ENCODE measurements around the gene SOS1.

The SOS1 gene

DNA sequence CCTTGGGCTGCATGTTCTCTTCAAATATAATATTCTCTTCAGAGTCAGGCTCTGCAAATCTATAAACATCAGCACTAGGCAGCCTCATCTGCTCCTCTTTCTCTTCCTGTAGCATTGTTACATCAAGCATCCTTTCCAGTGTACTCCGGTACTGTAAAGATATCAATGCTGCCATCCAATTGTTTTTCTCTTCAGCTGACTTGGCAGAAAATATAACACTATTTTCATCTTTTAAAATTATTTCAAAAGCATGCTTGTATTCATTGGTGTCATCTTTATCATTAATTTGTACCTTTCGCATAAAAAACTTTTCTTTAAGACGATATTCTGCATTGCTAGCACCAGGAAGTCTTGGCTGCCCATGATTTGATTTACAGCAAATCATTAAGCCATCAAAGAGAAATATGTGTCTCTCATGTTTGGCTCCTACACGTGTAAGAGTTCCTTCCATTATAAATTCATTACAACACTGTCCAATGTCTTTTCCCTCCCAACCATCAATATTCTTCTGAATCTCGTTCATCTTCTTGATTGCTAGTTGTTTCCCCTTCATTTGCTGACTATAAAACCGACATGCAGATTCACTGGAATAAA, 98.1 kb downstream of the SOS1 start:
- no peak for DNase-seq

GRCh38 chr2:39020383-39020782, 100.5 kb downstream of the SOS1 start:
- DNase-seq, result no peak

- DNase-seq, result no peak
Measured at GRCh38 chr2:39018638-39019037, 102.2 kb downstream of the SOS1 start.

DNA sequence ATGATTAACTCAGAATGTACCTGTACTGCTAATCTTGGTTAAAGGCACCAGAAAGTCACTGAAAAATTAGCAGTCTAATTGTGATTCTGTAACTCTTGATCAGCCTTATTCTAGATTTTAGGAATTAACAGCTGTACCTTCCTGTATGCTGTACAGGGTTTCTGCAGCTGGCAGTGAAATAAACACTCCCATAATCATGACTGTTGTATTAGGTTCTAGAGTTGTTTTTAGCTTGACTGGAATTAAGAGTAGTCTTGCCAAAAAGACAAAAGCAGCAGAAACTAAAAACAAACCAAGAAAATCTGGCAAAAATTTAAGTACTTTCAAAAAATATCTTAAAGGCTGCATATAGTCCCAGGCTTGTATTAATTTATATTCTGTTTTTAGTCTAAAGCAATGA, 103.5 kb downstream of the SOS1 start:
- DNase-seq, result no peak

DNA sequence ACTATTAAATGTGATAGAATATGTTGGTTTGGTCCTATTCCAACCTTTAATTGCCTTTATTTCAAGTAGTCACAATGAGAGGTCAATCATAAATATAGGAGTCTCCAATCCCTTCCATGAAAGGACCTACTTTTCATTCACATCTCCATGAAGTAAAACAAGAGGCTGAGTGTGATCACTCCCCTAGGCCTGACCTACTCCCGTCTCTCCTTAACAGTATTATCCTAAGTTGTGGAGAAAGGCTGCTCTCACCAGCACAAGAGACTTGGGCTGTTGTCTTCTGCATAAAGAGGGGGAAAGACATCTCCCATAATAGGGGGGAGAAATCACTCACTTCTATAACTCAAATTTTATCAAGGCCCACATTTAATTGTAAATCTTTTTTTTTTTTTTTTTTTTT, 105.4 kb downstream of the SOS1 start:
- no peak for DNase-seq

DNA sequence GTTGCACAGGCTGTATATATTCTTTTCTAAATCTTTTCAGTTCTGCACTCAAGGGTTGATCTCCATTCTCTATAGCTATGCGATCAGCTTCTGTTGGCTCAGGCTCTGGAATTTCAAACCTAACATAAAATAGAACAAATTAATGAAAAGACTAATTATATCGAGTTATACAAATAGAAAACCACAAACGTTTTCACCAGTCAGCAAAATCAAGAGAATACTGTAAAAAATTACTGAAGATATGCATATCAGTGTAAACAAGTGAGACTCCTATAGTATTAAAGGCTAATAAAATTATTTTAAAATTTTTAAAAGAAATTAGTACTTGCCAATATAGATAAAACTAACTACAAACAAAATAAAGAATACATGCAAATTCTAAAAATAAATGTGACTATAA, 107.0 kb downstream of the SOS1 start:
- DNase-seq, result no peak

GRCh38 chr2:39008665-39009064, 112.2 kb downstream of the SOS1 start:
- DNase-seq, result no peak

DNA sequence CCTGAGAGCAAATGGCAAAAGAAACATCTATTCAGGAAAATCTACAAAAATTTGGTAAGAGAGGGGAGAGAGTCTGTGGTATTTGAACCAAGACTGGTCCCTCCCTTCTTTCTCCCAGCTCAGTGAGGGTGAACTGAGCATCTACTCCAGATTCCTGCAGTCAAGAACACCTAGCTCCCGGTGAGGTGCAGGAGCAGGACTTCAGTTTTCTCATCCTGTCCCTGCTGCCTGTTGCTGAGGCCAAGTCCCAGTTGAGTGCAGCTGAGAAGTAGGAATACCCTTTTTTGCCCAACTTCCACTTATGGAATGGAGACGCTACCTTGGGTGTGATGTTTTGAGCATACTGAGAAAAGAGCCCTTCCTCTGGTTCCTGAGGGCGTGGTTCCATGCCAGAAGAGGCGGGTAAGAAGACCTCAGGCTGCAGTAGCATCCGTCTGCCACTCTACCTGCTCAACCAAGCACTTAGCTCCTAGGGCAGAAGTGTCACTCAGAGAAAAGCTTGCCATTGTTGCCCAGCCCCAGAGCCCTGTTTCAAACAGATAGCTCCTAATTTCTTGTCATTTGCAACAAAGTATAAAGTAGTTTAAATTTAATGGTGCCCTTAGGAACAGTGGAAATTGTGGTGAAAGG, 112.9 kb downstream of the SOS1 start:
- DNase-seq, result no peak

DNA sequence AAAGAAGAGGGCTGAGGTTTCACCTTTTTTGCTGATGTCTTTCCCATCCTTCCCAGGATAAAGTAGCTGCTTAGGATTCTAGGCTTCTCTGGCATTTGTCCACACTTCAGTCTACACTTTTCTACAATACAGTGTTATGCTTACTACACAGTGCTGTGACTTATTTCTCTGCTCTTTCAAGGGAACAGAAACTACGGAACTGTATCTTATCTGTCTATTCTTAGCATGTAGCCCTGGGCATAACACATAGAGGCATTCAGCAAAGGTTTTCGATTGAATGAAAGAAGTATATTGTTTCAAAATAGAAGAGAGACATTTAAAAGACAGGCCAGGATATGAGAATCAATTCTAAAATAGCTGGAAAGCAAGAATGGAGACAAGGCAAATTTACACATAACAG, 120.3 kb downstream of the SOS1 start:
- DNase-seq, result no peak

GRCh38 chr2:38997781-38998180, 123.1 kb downstream of the SOS1 start:
- DNase-seq, result no peak

DNA sequence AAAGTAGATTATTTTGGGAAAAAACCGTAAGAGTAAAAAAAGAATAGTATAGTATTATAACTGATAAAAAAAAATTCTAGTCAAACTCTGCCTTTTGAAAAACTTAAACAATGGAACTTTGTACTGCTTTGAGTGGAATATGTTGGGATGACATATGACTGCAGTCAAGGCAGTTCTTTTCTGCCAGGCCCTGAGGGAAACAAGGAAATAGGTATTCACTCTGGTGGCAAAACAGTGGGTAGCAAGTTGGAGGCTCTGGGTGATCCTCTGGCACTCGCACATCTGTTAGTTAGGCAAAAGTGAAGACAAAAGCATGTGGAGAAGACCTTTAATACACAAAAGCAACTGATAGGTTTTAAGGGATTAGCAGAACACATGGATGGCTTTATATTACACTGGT, 129.0 kb downstream of the SOS1 start:
- no peak for DNase-seq

GRCh38 chr2:38988716-38989115, 132.1 kb downstream of the SOS1 start:
- DNase-seq, result no peak

DNA sequence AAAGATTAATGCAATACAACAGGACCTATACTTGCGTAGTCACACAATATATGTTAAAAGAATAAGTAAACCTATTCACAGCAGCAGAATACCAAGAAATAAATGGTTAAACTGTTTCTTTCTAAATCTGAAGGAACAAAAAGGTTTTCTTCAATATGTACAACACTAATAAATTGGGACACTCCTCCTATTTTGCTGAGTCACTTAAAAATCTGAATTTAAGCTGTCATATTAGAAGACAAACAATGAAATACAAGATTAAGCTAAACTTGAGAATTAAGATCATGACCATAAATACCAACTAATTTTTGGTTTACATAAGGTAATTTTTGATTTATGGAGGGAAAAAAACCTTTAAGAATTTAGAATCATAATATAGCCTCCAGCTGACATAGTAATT, 138.4 kb downstream of the SOS1 start:
- DNase-seq, result no peak

DNA sequence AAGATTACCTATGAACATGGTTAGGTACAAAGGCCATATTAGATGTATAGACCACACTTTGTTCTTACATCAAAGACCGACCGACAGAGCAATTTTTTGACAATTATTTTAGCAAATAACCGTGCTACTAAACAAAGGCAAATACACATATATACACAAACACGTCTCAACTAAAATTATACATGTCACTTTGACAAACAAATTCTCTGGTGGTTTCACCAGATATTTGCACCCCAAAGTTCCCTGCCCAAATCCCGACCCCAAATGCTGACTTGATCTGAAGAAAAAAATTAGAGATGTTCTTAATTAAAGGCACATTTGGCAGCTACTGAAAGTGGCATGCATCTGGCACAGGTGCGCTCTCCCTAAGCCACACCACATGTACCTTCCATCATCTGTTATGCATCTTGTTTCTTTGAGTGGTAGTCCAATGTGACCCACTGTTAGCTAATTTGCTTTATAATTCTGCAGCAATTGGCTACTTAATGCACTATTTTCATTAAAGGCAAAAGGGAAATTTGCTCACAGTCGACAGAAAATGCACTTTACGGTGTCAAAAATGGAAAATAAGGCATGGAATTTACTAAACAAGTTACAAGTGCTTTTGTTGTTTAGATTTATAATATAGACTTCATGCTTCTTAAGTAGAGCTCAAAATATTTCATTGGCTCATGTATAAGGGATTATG, 139.0 kb downstream of the SOS1 start:
- DNase-seq, result no peak

- no peak for DNase-seq
Measured at GRCh38 chr2:38981003-38981669, 139.7 kb downstream of the SOS1 start.

DNA sequence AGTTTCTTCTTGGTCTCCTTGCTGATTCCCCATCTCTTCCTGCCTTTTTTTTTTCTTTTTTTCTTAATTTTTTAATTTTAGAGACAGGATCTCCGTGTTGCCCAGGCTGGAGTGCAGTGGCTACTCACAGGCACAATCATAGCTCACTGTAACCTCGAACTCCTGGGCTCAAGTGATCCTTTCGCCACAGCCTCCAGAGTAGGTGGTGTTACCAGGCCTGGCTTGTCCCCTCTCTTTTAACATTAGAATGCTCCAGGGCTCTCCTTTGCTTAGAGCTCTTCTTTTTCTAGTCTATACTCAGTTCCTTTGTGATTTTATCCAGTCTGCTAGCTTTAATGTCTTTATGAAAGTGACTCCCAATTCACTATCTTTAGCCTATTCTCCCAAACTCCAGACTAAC, 141.9 kb downstream of the SOS1 start:
- no peak for DNase-seq

DNA sequence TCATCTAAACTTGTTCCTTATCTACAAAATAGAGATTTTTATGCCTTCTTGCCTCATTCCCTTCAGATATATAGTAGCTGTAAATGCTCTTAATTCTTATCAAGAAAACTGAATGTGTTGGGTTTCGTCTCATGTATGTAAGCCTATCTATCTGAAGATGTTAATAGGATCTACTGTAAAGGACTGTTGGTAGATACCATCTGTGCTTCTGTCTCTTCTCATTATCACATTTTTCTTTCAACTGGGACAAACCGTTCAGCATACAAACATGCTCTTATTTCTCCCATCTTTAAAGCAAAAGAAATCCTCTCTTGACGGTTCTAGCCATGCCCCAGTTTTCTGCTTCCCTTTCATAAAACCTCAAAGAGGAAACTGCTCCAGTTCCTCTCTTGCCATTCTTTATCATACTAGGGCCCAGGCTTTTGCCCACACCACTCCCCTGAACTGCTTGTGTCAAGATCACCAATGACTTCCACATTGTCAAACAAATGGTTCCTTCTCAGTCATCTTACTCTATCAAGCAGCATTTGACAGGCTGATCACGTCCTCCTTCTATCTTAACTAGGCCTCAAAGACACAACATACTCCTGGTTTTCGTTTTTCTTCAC, 142.5 kb downstream of the SOS1 start:
- no peak for DNase-seq

DNA sequence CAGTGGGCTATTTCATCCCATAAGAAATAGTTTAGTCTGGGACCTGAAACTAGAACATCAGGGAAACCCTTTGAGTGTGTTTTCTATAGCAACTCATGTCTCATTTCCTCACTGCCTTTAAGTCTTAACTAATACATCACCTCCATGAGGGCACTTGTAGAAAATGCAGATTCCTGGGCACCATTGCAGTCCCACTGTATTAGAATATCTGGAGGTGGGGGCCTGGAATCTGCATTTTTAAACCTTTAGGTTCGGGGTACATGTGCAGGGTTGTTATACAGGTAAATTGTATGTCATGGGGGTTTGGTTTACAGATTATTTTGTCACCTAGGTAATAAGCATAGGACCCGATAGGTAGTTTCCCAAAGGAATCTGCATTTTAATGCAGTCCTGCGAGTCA, 143.8 kb downstream of the SOS1 start:
- DNase-seq, result no peak

- DNase-seq, result no peak
Measured at GRCh38 chr2:38975042-38975441, 145.8 kb downstream of the SOS1 start.

DNA sequence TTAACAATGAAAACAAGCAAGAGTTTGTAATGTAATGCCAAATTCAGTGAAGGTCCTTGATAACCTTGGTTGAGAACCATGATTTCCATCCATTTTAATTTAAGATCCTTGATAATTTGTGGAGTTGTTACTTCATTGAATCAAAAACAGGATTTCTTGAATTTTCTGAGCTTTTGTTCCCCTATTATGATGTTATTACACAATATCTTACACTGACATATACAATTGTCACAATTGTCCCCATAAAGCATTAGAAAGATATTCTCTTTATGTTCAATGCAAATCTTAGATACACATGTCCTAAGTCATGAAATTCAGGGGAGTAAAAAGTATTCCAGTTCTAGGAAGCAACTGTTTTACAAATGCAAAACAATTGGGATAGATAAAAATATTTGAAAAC, 147.6 kb downstream of the SOS1 start:
- DNase-seq, result no peak

DNA sequence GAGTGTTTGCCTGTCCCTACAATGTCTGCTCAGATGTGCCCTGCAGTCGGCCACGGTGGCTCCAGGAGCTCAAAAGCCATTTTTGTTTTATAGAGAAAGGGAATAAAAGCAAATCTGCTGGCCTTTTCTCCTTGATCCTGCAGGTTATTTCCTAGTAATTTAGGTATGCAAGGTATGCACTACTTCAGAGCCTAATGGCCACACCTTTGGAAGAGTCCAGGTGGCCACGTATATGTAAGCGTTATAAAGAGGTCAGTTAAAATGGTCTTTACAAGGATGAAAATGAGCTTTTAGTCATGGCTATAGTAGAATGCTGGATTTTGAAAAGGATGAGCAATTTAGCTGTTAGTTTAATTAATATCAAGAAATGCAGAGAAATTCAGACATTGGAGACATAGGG, 149.5 kb downstream of the SOS1 start:
- no peak for DNase-seq

- no peak for DNase-seq
Measured at GRCh38 chr2:38968021-38968420, 152.8 kb downstream of the SOS1 start.

GRCh38 chr2:38966678-38967077, 154.2 kb downstream of the SOS1 start:
- no peak for DNase-seq

- no peak for DNase-seq
Measured at GRCh38 chr2:38966006-38966405, 154.8 kb downstream of the SOS1 start.

Measured in KG1 (cell line).